K562 (cell line): ENCODE results near the gene FAAH. TPM values are rescaled to one million over a fixed set of nuclear protein-coding genes. Genes with fewer than 3 reads are reported as not detected.

Source experiments
- CUX1 ChIP-seq: fragments of 200-800 bp; sonication (Bioruptor generic); IDR thresholded peaks from 2 replicates; pipeline ENCODE4 v1.6.1; 2016; ENCODE audit warnings: missing genetic modification characterization, missing compliant biosample characterization
- HES1 ChIP-seq: fragments of 450-650 bp; IDR thresholded peaks from 2 replicates; pipeline ENCODE4 v1.6.1; 2016; ENCODE audit warnings: low read depth, mild to moderate bottlenecking, moderate library complexity
- HINFP ChIP-seq: fragments of 450-650 bp; conservative IDR thresholded peaks from 2 replicates; pipeline ENCODE4 v1.6.1; 2016; ENCODE audit warnings: missing genetic modification characterization, low read depth, mild to moderate bottlenecking, control low read depth, missing compliant biosample characterization
- MCM5 ChIP-seq: fragments of 450-650 bp; IDR thresholded peaks from 2 replicates; pipeline ENCODE4 v1.6.1; 2016; ENCODE audit warnings: low read depth
- PTTG1 ChIP-seq: fragments of 450-650 bp; IDR thresholded peaks from 2 replicates; pipeline ENCODE4 v1.6.1; 2016; ENCODE audit warnings: low read depth, mild to moderate bottlenecking, missing genetic modification characterization, missing compliant biosample characterization
- RBM17 ChIP-seq: fragments of 200-400 bp; formaldehyde crosslinking; IDR thresholded peaks from 2 replicates; pipeline ENCODE4 v1.6.1; 2017; ENCODE audit warnings: low read depth, mild to moderate bottlenecking, low read length, borderline replicate concordance
- STAT6 ChIP-seq: sonication (generic); formaldehyde crosslinking; IDR thresholded peaks from 2 replicates; pipeline ENCODE4 v1.8.1; 2023; ENCODE audit warnings: mild to moderate bottlenecking, missing genetic modification reagents
- ZBTB2 ChIP-seq: fragments of 450-650 bp; IDR thresholded peaks from 2 replicates; pipeline ENCODE4 v1.6.1; 2016; ENCODE audit warnings: antibody characterized with exemption
- ZC3H4 ChIP-seq: sonication (generic); formaldehyde crosslinking; IDR thresholded peaks from 2 replicates; pipeline ENCODE4 v1.9.0; 2021; ENCODE audit warnings: missing genetic modification reagents, borderline replicate concordance
- ZC3H8 ChIP-seq: fragments of 450-650 bp; IDR thresholded peaks from 2 replicates; pipeline ENCODE4 v1.6.1; 2017
- ZMIZ1 ChIP-seq, 2 experiments: fragments of 150-350 bp in 1 of 2; IDR thresholded peaks; 2 replicates each; pipeline ENCODE4 v1.6.1; 2012 to 2016; ENCODE audit warnings: low read depth in 2 of 2, low read length in 2 of 2, mild to moderate bottlenecking in 1 of 2, moderate library complexity in 1 of 2
- ZNF143 ChIP-seq: sonication (generic); formaldehyde crosslinking; IDR thresholded peaks from 2 replicates; pipeline ENCODE4 v1.9.0; 2022; ENCODE audit warnings: mild to moderate bottlenecking, missing genetic modification reagents
- ZNF668 ChIP-seq: fragments of 250-450 bp; sonication (Bioruptor Pico); IDR thresholded peaks from 2 replicates; pipeline ENCODE4 v1.8.0; 2022; ENCODE audit warnings: mild to moderate bottlenecking, inconsistent platforms
- polyA plus RNA-seq, 8 experiments: library from polyadenylated mRNA; depleted of rRNA in 4 of 8; stranded (reverse) in 5 of 8; unstranded in 3 of 8; fragments of >200 nt; fragmentation: Nextera tagmentation in 2 of 8; fragmentation: Illumina TruSeq in 1 of 8; extraction: Ambion mirVana in 2 of 8; extraction: Trizol in 1 of 8; gene quantifications; 2 replicates each; pipeline versions ENCODE4 v1.2.1 to v1.2.3, GENCODE V29; 2011 to 2014; ENCODE audit warnings: inconsistent platforms in 1 of 8, missing spikeins in 1 of 8
- total RNA-seq, 7 experiments: library from RNA; depleted of rRNA in 6 of 7; stranded (reverse); fragments of >200 nt in 6 of 7; fragmentation: Illumina TruSeq in 2 of 7; extraction: Trizol in 2 of 7; gene quantifications; 2 replicates each; pipeline versions ENCODE4 v1.2.1 to v1.2.3, GENCODE V29; 2011 to 2021; ENCODE audit warnings: low replicate concordance in 1 of 7

Gene FAAH
- total and polyA plus RNA-seq, 9 of the 15 experiments (the other 6 are each of a cell fraction or from before 2014, with no cell fraction given) = 0.06 to 1.1 (median 0.32) TPM

GRCh38 chr1:46370214-46370633 lies 23.9 kb upstream of the FAAH start (continued):
- no peak for TF ChIP-seq CUX1 (CRISPR knock-in tag)
- no peak for TF ChIP-seq PTTG1 (tag)
- no peak for TF ChIP-seq MCM5
- no peak for TF ChIP-seq ZNF143 (CRISPR knock-in tag)
- no peak for TF ChIP-seq HINFP
- TF ChIP-seq ZMIZ1 (IDR thresholded peaks at IDR 0.05; ENCODE audit: low read depth in 2 of 2, low read length in 2 of 2) = no peak
- no peak for TF ChIP-seq HES1
- no peak for TF ChIP-seq ZNF668
- TF ChIP-seq ZC3H4 (CRISPR knock-in tag) = no peak
- TF ChIP-seq ZC3H8 = no peak
- TF ChIP-seq STAT6 (CRISPR knock-in tag) = no peak
- no peak for TF ChIP-seq ZBTB2
- no peak for TF ChIP-seq RBM17
